Measurements from ENCODE around the gene ADAT3.

- TF ChIP-seq CTCF (IDR thresholded peaks at IDR 0.05) (no peak), POLR2A (IDR thresholded peaks at IDR 0.05) (no peak)
These were observed 8.8 kb downstream of the ADAT3 start for GRCh38 chr19:1913781-1914577.
